Stimulated activated CD4-positive, alpha-beta T cell treated with anti-CD3 and anti-CD28 coated beads, Interleukin-12 subunit alpha, Interleukin-12 subunit beta, amount 100 ng/mL, for 24 hours (primary cell): ENCODE measurements around the gene GOLGA6A.
A peak's percentile ranks its signal among the peaks of the same experiment; 100 is the strongest.
"Not testable (repeated sequence)": the region's sequence is repeated elsewhere in the genome, so short reads cannot be mapped to it uniquely, and the experiment has no call there.

Experiments used
- DNase-seq, 2 experiments: peaks; one replicate each; pipeline ENCODE4 v3.0.0-alpha.2; 2020; ENCODE audit warnings: low read depth in 2 of 2

The GOLGA6A gene

GRCh38 chr15:74108111-74108510 is 25.8 kb upstream of the GOLGA6A start:
- no peak for DNase-seq

- peak; percentile 78 to 81 for DNase-seq
Measured at GRCh38 chr15:74099963-74100733, 17.8 kb upstream of the GOLGA6A start.

GRCh38 chr15:74096753-74097474 is 14.6 kb upstream of the GOLGA6A start:
- not testable (repeated sequence) for DNase-seq

DNA sequence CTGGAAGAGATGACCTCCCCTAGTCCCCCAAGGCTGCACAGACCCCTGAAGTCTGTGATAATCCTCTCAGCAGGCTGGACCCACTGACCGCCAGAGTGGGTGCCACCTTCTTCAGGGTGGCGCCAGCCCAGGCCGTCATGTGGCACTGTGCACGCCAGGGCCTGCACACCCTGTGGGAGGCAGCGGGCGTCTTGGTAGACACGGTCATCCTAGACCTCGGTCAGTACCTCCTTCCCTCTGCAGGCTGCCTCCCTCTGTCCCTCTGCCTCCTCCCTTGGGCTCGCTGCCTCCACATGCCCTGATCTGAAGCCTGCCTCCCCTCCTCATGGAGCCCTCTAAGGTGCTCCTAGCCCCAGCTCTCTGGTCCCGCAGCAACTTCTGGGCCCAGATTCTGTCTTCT is 13.3 kb upstream of the GOLGA6A start:
- not testable (repeated sequence) for DNase-seq

- DNase-seq, result not testable (repeated sequence)
Measured at GRCh38 chr15:74094567-74094966, 12.2 kb upstream of the GOLGA6A start.

DNA sequence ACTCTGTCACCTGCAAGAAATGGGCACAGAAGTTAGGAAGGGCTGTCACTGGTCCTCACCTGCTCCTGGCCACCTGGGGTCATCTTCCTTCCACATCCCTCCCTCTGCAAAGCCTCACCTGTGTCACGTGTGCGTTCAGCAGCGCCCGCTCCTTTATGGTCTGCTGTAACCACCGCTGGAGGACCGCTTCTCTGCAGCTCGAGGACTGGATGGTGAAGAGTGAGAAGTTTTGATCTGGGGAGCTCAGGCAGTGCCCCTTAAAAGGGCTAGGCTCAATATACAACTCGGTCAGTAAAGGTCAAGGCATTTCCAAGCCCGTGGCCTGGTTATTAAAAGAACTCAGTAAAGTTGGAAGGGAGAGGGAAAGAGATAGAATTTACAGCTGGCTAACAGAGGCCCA is 6.6 kb downstream of the GOLGA6A start:
- not testable (repeated sequence) for DNase-seq

- peak in 1 of 2 experiments; percentile 26 for DNase-seq
Measured at GRCh38 chr15:74072614-74073337, 9.6 kb downstream of the GOLGA6A start.

- DNase-seq, result not testable (repeated sequence)
Measured at GRCh38 chr15:74072132-74072531, 10.2 kb downstream of the GOLGA6A start.

DNA sequence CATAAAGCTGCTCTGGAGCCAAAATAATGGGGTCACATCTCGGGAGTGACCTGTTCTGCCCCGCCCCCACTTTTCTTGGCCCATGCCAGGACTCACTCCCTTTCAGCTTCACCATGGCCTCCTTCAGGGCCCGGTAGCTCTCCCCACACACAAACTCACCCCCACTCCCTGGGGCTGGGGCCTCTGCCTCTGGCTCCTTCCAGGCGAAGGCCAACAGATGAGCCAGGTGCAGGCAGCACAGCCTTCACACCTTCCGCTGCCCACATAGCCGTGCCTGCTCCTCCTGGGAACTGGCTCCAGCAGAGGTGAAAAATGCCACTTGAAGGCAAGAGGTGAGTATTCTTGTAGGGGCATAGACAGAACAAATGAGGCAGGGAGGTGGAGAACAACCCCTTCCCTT is 10.7 kb downstream of the GOLGA6A start:
- DNase-seq, result not testable (repeated sequence)

DNA sequence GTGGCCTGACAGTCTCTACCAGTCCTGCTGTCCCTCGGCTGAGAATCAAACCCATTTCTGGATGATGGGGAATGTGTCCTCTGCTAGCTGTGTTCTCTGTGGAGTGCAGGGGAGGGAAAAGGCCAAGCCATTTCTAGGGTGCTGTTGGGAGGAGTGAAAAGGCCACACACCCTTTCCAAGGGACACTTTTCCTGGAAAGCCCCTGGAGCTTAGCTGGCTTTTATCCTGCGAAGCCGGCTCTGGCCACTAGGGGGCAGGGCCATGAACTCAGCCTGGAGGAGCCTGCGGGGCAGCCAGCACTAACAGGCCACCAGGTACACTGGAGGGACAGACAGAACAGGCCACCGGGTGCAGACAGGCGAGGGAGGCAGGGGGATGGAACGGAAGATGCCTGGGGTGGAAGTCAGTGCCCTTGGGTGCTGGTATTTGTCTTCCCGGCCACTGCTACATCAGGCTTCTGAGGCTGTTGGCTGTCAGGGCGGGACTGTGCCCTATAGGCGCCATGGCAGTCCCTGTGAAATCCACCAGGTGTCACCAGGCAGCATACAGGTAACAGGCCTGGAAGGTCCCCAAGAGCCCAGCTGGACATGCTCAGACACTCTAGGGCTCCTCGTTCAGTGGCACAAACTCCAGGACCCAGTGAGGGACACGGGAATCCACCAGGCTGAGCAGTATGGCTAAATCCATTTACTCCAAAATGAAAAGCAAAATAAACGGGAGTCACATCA is 16.5 kb downstream of the GOLGA6A start:
- peak; percentile 30 to 49 for DNase-seq

DNA sequence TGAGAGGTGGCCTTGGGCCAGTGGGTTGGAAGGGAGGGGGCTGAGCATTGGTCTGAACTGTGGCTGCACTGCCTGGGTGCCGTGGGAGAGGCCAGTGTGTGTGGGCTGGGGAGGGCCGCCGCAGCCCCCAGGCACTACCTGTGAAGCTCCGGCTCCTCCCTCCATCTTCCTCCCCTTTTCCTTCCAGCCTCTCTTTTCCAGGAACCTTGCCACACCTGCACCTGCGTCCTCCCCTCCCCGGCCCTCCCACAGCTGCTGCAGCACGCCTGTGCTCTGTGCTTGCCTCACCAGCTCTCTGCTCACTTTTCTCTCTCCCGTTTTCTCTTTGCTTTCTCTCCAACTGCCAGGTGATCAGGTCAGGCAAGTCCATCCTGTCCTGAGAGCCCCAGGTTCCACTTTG is 17.5 kb downstream of the GOLGA6A start:
- not testable (repeated sequence) for DNase-seq

DNA sequence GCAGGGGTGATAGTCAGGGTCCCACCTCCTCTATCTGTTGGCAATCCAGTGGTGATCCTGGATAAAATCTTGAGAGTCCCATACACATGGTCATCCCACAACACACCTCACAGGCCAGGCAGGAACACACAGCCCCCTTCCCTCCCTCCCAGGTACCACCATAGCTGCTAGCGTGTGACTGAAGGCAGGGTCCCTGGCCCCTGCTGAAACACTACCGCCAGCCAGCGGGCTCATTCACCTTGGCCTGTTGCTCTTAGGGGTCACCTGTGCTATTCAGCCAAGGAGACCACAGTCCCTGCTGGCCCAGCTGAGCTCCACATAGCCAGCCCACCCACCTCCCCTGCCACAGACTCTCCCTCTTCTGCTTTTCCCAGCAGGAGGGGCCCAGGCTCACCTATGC is 18.2 kb downstream of the GOLGA6A start:
- not testable (repeated sequence) for DNase-seq

DNA sequence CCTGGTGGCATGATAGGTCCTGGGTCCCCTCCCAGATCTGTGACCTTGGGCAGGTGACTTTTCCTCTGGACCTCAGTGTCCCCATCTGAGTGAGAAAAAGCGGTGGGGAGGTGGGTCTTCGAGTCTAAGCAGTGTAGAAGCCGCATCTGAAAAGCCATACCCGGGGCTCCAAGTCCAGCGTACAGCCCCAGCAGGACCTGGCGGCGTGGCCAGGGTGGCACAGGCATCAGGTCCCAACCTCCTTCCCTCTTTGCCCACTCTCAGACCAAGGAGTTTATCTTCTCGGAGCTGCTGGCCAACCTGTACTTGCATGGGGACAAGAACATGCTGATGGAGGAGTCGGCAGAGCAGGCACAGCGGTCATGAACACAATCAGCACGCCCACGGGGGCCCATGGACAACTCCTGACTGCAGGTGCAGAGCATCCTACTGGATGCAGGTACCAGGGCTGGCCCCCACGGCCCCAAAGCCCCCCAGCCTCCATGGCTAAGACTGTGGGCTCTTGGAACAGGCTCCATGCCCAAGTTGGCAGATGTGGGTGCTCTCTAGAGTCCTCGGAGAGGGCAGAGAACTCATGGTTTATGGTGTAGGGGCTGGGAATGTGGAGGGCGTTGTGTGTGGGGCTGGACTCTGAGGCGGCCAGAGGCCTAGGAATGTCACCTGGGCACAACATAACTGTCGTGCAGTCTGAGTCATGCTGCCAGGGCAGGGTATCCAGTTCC is 18.8 kb downstream of the GOLGA6A start:
- not testable (repeated sequence) for DNase-seq

DNA sequence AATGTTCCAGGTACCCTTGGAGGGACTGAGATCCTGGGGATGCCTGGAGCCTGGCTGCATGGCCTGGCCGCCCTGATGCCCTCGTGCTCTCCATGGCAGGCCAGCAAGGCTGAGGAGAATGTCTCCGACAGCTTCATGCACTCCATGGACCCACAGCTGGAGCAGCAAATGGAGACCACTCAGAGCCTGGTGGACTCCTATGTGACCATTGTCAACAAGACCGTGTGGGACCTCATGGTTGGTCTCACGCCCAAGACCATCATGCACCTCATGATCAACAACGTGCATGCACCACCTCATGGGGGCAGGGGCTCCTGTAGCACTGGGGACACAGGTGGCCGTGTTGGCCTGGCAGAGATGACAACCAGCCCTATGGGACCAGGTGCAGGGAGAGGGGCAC is 19.7 kb downstream of the GOLGA6A start:
- DNase-seq, result no peak

- DNase-seq, result no peak
Measured at GRCh38 chr15:74062236-74062635, 20.1 kb downstream of the GOLGA6A start.

DNA sequence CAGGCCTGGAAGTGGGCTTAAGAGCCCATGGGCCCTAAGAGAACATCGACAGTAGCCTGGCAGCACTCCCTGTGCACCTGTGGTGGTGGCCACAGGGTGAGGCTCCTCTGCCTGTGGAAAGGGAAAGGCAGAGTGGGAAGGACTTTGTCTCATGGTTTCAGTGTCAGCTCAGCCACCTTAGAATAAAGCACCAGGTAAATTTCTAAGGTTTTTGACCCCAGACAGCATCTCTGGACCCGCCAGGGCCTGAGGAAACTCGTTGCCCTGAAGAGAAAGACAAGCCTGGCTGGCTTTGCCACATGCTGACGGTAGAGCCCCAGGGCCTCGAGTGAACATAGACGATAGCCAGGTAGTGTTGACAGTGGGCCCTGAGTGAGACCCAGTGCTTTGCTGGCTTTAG is 22.1 kb downstream of the GOLGA6A start:
- no peak for DNase-seq

DNA sequence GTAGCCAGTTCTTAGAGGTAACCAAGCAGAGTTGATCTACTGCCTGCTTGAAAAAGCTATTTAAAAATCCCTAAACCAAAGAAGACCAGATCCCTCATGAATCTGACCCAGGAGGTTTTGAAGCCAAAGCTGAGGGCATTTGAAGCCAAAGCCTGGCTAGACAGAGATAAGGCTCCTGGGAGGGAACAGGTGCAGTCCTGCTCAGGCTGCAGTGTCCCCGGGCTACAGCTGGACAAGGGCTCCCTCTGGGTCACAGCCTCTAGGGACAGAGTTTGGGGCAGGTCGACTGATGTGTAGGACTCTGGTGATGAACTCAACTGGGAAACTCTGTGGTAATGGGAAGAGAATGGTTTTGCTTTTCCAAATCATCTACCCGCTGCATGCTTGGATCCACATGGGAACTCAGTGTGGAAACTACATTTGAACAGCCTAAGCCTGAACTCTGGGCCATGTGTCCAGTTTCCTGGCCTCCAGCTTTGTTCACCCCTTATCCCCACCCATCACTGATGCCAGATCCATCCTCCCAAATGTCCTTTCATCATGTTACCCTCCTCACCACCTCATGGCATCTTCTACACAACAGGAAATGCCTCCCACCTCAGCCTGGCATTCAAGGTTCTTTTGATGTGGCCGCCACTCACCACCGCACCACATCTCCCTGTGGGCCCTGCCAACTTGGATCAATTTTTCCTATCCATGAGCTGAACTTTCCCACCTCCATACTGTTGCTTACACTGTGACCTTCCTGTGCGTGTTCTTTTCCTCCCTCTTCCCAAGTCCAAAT is 23.1 kb downstream of the GOLGA6A start:
- DNase-seq, result not testable (repeated sequence)

DNA sequence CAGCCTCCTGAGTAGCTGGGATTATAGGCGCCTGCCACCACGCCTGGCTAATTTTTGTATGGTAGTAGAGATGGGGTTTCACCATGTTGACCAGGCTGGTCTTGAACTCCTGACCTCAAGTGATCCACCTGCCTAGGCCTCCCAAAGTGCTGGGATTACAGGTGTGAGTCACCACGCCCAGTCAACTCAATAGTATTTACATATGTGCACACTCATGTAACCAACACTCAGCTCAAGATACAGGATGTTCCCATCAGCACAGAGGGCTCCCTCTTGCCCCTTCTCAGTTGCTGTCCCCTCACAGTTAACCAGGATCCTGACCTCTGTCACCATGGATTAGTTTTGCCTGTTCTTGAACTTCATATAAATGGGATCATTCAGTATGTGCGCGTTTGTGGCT is 26.0 kb downstream of the GOLGA6A start:
- not testable (repeated sequence) for DNase-seq

DNA sequence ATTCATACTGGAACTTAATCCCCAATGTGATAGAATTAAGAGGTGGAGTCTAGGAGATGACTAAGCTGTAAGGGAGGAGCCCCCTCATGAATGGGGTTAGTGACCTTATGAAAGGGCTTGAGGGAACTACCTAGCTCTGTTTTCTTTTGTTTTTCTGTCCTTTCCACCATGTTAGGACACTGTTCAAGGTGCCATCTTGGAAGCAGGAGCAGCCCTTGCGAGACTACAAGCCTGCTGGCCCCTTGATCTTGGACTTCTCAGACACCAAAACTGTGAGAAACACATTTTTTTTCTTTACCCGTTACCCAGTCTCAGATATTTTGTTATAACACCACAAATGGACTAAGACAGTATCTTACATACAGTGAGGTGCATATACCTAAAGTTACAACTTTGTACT is 26.5 kb downstream of the GOLGA6A start:
- DNase-seq, result no peak

DNA sequence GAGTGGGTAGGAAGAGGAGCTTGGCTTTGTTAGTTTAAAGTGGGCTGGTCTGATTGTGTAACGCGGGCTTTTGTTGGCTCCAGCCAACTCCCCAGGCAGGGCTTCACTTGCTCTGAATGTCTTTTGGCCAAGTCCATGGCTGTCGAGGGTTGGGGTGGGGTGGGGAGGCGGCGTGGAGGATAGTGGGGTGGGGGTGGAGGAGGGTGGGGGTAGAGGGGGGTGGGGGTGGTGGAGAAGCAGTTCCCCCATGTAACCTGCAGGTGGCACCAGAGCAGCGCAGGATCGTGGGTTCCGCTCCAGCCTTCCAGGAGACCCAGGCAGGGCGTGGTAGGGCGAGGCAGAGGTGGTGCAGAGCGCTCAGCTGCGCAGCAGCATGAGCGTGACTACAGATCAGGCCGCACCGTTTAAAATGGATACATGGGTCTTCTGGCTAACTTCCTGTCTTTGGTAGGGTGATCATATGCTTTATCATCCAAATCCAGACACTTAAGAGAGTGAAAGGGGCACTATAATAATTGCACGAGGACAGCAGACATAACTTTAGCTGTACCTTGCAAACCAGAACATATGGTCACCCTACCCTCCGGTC is 28.3 kb downstream of the GOLGA6A start:
- peak; percentile 39 to 63 for DNase-seq
